NCI-H1930 (cell line): ENCODE results near the gene ZMYND10.

ENCODE experiments used
- DNase-seq, 2 experiments: peaks; one replicate each; lab custom pipeline; 2025; lab: John Stamatoyannopoulos, UW

Gene ZMYND10

GRCh38 chr3:50303013-50303815 lies 42.3 kb downstream of the ZMYND10 start, which contains the start of gene HYAL1:
Gene HYAL1 (minus strand): TSS chr3:50303574. CDS start chr3:50302956, 618 bp downstream.
- no peak for DNase-seq

- DNase-seq, result no peak
Observed at GRCh38 chr3:50302095-50303012, 43.2 kb downstream of the ZMYND10 start.

GRCh38 chr3:50300681-50301254 lies 44.8 kb downstream of the ZMYND10 start:
- no peak for DNase-seq

- DNase-seq, result no peak
Observed at GRCh38 chr3:50299929-50300680, 45.4 kb downstream of the ZMYND10 start.

GRCh38 chr3:50299638-50299928 lies 45.9 kb downstream of the ZMYND10 start:
- no peak for DNase-seq

- peak; percentile 88 to 89 for DNase-seq
Observed at GRCh38 chr3:50298836-50299637, 46.5 kb downstream of the ZMYND10 start, which contains the start of the genes HYAL3 and NAA80. Gene HYAL3 (minus strand): TSS chr3:50299405. CDS start chr3:50295602, 3,803 bp downstream. Gene NAA80 (minus strand): TSS chr3:50299405. CDS start chr3:50297463, 1,942 bp downstream.

- DNase-seq, result no peak
Observed at GRCh38 chr3:50297896-50298725, 47.4 kb downstream of the ZMYND10 start.

- no peak for DNase-seq
Observed at GRCh38 chr3:50297384-50297775, 48.2 kb downstream of the ZMYND10 start.

- no peak for DNase-seq
Observed at GRCh38 chr3:50296721-50297383, 48.7 kb downstream of the ZMYND10 start.

- DNase-seq, result no peak
Observed at GRCh38 chr3:50295553-50296431, 49.7 kb downstream of the ZMYND10 start.

- no peak for DNase-seq
Observed at GRCh38 chr3:50294492-50295403, 50.8 kb downstream of the ZMYND10 start.

- no peak for DNase-seq
Observed at GRCh38 chr3:50294089-50294488, 51.4 kb downstream of the ZMYND10 start.

- no peak for DNase-seq
Observed at GRCh38 chr3:50293079-50293801, 52.3 kb downstream of the ZMYND10 start.

- DNase-seq, result peak; percentile 91 to 92
Observed at GRCh38 chr3:50292159-50293078, 53.1 kb downstream of the ZMYND10 start, which contains the start of gene IFRD2. Gene IFRD2 (minus strand): TSS chr3:50292429. CDS start chr3:50292274, 155 bp downstream.
